HCT116 (cell line): ENCODE data around the gene MRPL37.

Experiments used
- CTCF ChIP-seq, 3 experiments: fragments of 200-600 bp in 1 of 3; sonication (generic) in 1 of 3; IDR thresholded peaks in 2 of 3; conservative IDR thresholded peaks in 1 of 3; 2 replicates each; pipeline ENCODE4 v1.5.1; 2012 to 2017; ENCODE audit warnings: low read depth in 2 of 3, low read length in 2 of 3, antibody characterized with exemption in 1 of 3, borderline replicate concordance in 1 of 3, control low read depth in 1 of 3, mild to moderate bottlenecking in 1 of 3, mixed read lengths in 1 of 3, mixed run types in 1 of 3, moderate library complexity in 1 of 3; ENCODE audit not compliant: insufficient read depth in 1 of 3
- EZH2 ChIP-seq: fragments of 200-600 bp; sonication (generic); IDR thresholded peaks from 2 replicates; pipeline ENCODE4 v1.6.1; 2017; ENCODE audit warnings: antibody characterized with exemption, mixed run types
- EZH2phosphoT487 ChIP-seq: fragments of 200-600 bp; IDR thresholded peaks from 2 replicates; pipeline ENCODE4 v1.6.1; 2018; ENCODE audit warnings: antibody characterized with exemption, borderline replicate concordance
- JUND ChIP-seq: IDR thresholded peaks from 2 replicates; pipeline ENCODE4 v1.6.1; 2012
- POLR2AphosphoS5 ChIP-seq: IDR thresholded peaks from 2 replicates; pipeline ENCODE4 v1.6.1; 2011; ENCODE audit warnings: mild to moderate bottlenecking, low read depth, low read length, moderate library complexity
- RAD21 ChIP-seq: IDR thresholded peaks from 2 replicates; pipeline ENCODE4 v1.6.1; 2012; ENCODE audit warnings: low read depth, mild to moderate bottlenecking

GRCh38 chr1:54200519-54200997 is 591 bp downstream of the MRPL37 start:
- no peak for TF ChIP-seq CTCF (IDR thresholded peaks at IDR 0.05 in 2 of 3, conservative IDR thresholded peaks at IDR 0.05 in 1 of 3; ENCODE audit: borderline replicate concordance in 1 of 3, insufficient read depth in 1 of 3, low read depth in 2 of 3, low read length in 2 of 3)
- TF ChIP-seq POLR2AphosphoS5 = no peak
- no peak for TF ChIP-seq RAD21
- no peak for TF ChIP-seq EZH2phosphoT487
- no peak for TF ChIP-seq JUND
- no peak for TF ChIP-seq EZH2
